ENCODE results near the gene SLC22A31. TPM values are rescaled to one million over a fixed set of nuclear protein-coding genes. Genes with fewer than 3 reads are reported as not detected.

SLC22A31 gene
- polyA plus RNA-seq, 1 of the 3 experiments (the other 2 are of a cell fraction): 0.07 TPM

- no peaks in the 10 kb centered on the region for H3F3A ChIP-seq (replicated peaks; ENCODE audit: insufficient read depth)
- peaks cover 24% of the 10 kb centered on the region; the same call in 1 of the 2 replicates for H3K27me3 ChIP-seq (ENCODE audit: insufficient read depth)
- no peaks in the 10 kb centered on the region for H3K9me3 ChIP-seq
- DNase-seq: no peak
- no peak for TF ChIP-seq NRF1 (IDR thresholded peaks at IDR 0.05; ENCODE audit: low read depth, low read length)
- TF ChIP-seq PBX3 (IDR thresholded peaks at IDR 0.05): no peak
- TF ChIP-seq CTCF (IDR thresholded peaks at IDR 0.05): peak; percentile 10; the same call in 1 of the 2 replicates
- CTCF ChIA-PET: interaction anchor here (0.7 to 6.5 kb wide), 11 partner anchors 10 to 436 kb away, joined by 3 to 82 read pairs (median 18); partner anchors contain the start of gene APRT
- no peak overlapping the region for H3K27ac ChIP-seq (ENCODE audit: low read depth in 2 of 2, low read length in 1 of 2)
- POLR2A ChIA-PET: no interaction called here
- peaks cover 0 to 35% of the 10 kb centered on the region in 2 experiments; a peak in 1 of 4 replicates for H3K4me1 ChIP-seq (ENCODE audit: control insufficient read depth in 1 of 2, insufficient read depth in 2 of 2, low read depth in 1 of 2, low read length in 1 of 2)
- H3K9ac ChIP-seq: no peak overlapping the region
- WGBS (ENCODE audit: low lambda C conversion rate): 75% methylated on average over 12 of the region's 23 CpGs
- H3K9me2 ChIP-seq: no peaks in the 10 kb centered on the region
- no peak overlapping the region for H3K4me3 ChIP-seq (ENCODE audit: low read depth in 2 of 2, low read length in 1 of 2)
- 0 out of 2 replicates have a peak, but pooled peaks cover 7% of the 10 kb centered on the region for H4K20me1 ChIP-seq (ENCODE audit: insufficient read depth)
- H3K79me2 ChIP-seq (ENCODE audit: insufficient read depth): no peaks in the 10 kb centered on the region
- no peaks in the 10 kb centered on the region for H3K36me3 ChIP-seq (replicated peaks in 1 of 2; ENCODE audit: control insufficient read depth in 1 of 2, insufficient read depth in 2 of 2, low read length in 1 of 2)
- H2AFZ ChIP-seq (ENCODE audit: low read depth): no peak overlapping the region
- H3K4me2 ChIP-seq: no peak overlapping the region
Measured at GRCh38 chr16:89168381-89169189, 31.8 kb downstream of the SLC22A31 start.

GRCh38 chr16:89167425-89167941, 32.9 kb downstream of the SLC22A31 start:
- Histone ChIP-seq H3F3A (replicated peaks; ENCODE audit: insufficient read depth) (no peaks in the 10 kb centered on the region), H3K4me2 (peak overlapping the region; percentile 35; the same call in 1 of the 2 replicates), H3K9me3 (no peaks in the 10 kb centered on the region), H3K9me2 (no peaks in the 10 kb centered on the region), H3K4me1 (ENCODE audit: control insufficient read depth in 1 of 2, insufficient read depth in 2 of 2, low read depth in 1 of 2, low read length in 1 of 2) (peaks cover 0 to 27% of the 10 kb centered on the region in 2 experiments; a peak in 1 of 4 replicates), H3K79me2 (ENCODE audit: insufficient read depth) (no peaks in the 10 kb centered on the region), H3K27ac (ENCODE audit: low read depth in 2 of 2, low read length in 1 of 2) (no peak overlapping the region), H3K9ac (no peak overlapping the region), H4K20me1 (ENCODE audit: insufficient read depth) (0 out of 2 replicates have a peak, but pooled peaks cover 7% of the 10 kb centered on the region), H3K36me3 (replicated peaks in 1 of 2; ENCODE audit: control insufficient read depth in 1 of 2, insufficient read depth in 2 of 2, low read length in 1 of 2) (no peaks in the 10 kb centered on the region), H3K27me3 (ENCODE audit: insufficient read depth) (peaks cover 21% of the 10 kb centered on the region; the same call in 1 of the 2 replicates), H2AFZ (ENCODE audit: low read depth) (peak overlapping the region; percentile 4; the same call in 1 of the 2 replicates), H3K4me3 (ENCODE audit: low read depth in 2 of 2, low read length in 1 of 2) (peak overlapping the region in 1 of 2 experiments; percentile 32; a peak in 1 of 4 replicates)
- peak; percentile 96 for DNase-seq
- CTCF ChIA-PET: interaction anchor here (0.6 to 6.5 kb wide), 61 partner anchors 9 to 466 kb away, joined by 3 to 82 read pairs (median 4); partner anchors contain the start of genes APRT, GALNS, SLC22A31 and TRAPPC2L
- WGBS (ENCODE audit: low lambda C conversion rate): 0% methylated on average over 3 of the region's 18 CpGs
- POLR2A ChIA-PET: no interaction called here
- TF ChIP-seq ELF1 (IDR thresholded peaks at IDR 0.05) (no peak), RAD21 (IDR thresholded peaks at IDR 0.05; ENCODE audit: low read length) (peak; percentile 97), CHD2 (IDR thresholded peaks at IDR 0.05; ENCODE audit: low read length, partially characterized antibody) (peak; percentile 97), RCOR1 (IDR thresholded peaks at IDR 0.05; ENCODE audit: low read length) (0 out of 2 replicates have a peak, but pooled peaks have one; percentile 9), RXRA (IDR thresholded peaks at IDR 0.05; ENCODE audit: borderline replicate concordance, low read depth) (no peak), CTCF (IDR thresholded peaks at IDR 0.05) (peak; percentile 79), SMC3 (IDR thresholded peaks at IDR 0.05; ENCODE audit: low read depth, low read length) (peak; percentile 88), EP300 (IDR thresholded peaks at IDR 0.05; ENCODE audit: borderline replicate concordance in 1 of 2, low read depth in 1 of 2, low read length in 1 of 2) (0 out of 4 replicates have a peak, but pooled peaks of 1 of the 2 experiments have one; percentile 26), YY1 (IDR thresholded peaks at IDR 0.05; ENCODE audit: low read depth) (no peak)

Data from SK-N-SH (cell line).